ENCODE measurements around the gene GOLIM4.

Gene GOLIM4

DNA sequence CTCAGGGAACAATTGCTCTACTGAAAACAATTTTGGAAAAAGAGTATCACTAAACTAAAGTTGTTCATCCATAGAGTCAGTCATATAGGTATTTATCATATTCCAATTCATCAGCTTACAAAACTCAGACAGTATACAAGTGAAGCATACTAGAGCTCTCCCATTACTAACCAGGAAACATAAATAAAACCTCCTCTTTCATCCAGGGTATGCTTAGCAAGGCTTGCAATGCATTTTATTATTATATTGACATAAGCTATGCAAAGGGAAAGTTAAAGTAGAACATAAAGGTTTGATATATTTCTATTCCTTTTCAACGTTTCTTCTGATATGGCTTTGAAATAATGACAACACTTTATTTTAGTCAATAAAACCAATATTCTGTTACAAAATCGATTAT lies 106.7 kb downstream of the GOLIM4 start:
- no peak for TF ChIP-seq ZFX (IDR thresholded peaks at IDR 0.05; ENCODE audit: borderline replicate concordance)
- TF ChIP-seq CTCF (IDR thresholded peaks at IDR 0.05): no peak
- no peak overlapping the region for H3K27ac ChIP-seq

GRCh38 chr3:167983583-167983982 lies 112.1 kb downstream of the GOLIM4 start:
- TF ChIP-seq CTCF (IDR thresholded peaks at IDR 0.05): no peak
- TF ChIP-seq ZFX (IDR thresholded peaks at IDR 0.05; ENCODE audit: borderline replicate concordance): no peak

DNA sequence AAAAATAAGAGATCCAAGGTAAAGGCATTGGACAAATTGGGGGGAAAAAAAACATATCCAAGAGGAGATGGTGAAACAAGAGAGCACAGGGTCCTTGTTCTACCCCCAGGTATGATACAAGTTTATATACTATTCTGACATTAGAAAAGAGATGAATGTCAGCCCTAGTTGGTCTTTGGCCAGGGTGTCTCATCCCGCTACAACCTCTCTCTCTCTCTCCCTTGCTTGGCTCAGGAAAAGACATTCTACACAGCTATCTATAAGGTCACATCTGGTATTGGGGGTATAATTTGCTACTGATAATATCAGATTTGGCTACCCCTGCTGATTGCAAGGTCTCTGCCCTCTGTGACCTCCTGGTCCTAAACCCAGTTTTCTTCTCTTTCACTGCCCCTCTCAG lies 117.2 kb downstream of the GOLIM4 start:
- peak overlapping the region; percentile 72 for H3K27ac ChIP-seq
- TF ChIP-seq CTCF (IDR thresholded peaks at IDR 0.05): no peak
- no peak for TF ChIP-seq ZFX (IDR thresholded peaks at IDR 0.05; ENCODE audit: borderline replicate concordance)

More at GRCh38 chr3:167983583-167983982, 112.1 kb downstream of the GOLIM4 start:
- H3K27ac ChIP-seq: no peak overlapping the region

- TF ChIP-seq ZFX (IDR thresholded peaks at IDR 0.05; ENCODE audit: borderline replicate concordance) (no peak), CTCF (IDR thresholded peaks at IDR 0.05) (no peak)
- peak overlapping the region; percentile 72 for H3K27ac ChIP-seq
Measured at GRCh38 chr3:167978071-167978470, 117.7 kb downstream of the GOLIM4 start.

- peak overlapping the region; percentile 72 for H3K27ac ChIP-seq
- TF ChIP-seq CTCF (IDR thresholded peaks at IDR 0.05) (no peak), ZFX (IDR thresholded peaks at IDR 0.05; ENCODE audit: borderline replicate concordance) (no peak)
Measured at GRCh38 chr3:167976516-167977361, 119.0 kb downstream of the GOLIM4 start.

GRCh38 chr3:167973901-167974300 lies 121.8 kb downstream of the GOLIM4 start:
- TF ChIP-seq ZFX (IDR thresholded peaks at IDR 0.05; ENCODE audit: borderline replicate concordance) (no peak), CTCF (IDR thresholded peaks at IDR 0.05) (no peak)
- H3K27ac ChIP-seq: no peak overlapping the region

GRCh38 chr3:167973046-167973445 lies 122.7 kb downstream of the GOLIM4 start:
- H3K27ac ChIP-seq: no peak overlapping the region
- no peak for TF ChIP-seq CTCF (IDR thresholded peaks at IDR 0.05)
